ENCODE results near the gene EPN1.

EPN1 gene

DNA sequence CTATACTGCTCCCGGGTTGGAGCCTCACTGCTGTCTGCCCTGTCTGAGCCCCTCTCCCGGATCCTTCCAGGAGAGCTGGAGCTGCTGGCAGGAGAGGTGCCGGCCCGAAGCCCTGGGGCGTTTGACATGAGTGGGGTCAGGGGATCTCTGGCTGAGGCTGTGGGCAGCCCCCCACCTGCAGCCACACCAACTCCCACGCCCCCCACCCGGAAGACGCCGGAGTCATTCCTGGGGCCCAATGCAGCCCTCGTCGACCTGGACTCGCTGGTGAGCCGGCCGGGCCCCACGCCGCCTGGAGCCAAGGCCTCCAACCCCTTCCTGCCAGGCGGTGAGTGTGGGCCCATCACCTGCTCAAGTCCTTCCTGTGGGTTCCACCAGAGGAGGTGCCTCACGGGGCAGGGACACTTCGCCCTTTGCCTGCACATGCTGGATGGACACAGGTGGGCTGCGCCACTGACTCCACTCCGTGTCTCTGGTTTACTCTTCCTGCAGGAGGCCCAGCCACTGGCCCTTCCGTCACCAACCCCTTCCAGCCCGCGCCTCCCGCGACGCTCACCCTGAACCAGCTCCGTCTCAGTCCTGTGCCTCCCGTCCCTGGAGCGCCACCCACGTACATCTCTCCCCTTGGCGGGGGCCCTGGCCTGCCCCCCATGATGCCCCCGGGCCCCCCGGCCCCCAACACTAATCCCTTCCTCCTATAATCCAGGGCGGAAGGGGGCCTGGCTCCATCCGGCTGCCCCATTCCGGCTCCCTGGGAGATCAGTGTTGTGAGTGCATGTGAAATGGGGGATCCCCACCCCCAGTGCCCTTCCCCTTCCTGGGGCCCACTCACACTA, 19.8 kb downstream of the EPN1 start:
- no peak for DNase-seq (ENCODE audit: low read depth)
- no peak overlapping the region for H3K4me3 ChIP-seq (ENCODE audit: low read depth, low read length)
- TF ChIP-seq MAX (IDR thresholded peaks at IDR 0.05; ENCODE audit: low read depth, low read length) (no peak), MYC (IDR thresholded peaks at IDR 0.05; ENCODE audit: low read depth, low read length) (no peak), POLR2A (IDR thresholded peaks at IDR 0.05; ENCODE audit: extremely low read depth, insufficient read length) (no peak), CTCF (IDR thresholded peaks at IDR 0.05; ENCODE audit: low read depth, low read length) (no peak)

DNA sequence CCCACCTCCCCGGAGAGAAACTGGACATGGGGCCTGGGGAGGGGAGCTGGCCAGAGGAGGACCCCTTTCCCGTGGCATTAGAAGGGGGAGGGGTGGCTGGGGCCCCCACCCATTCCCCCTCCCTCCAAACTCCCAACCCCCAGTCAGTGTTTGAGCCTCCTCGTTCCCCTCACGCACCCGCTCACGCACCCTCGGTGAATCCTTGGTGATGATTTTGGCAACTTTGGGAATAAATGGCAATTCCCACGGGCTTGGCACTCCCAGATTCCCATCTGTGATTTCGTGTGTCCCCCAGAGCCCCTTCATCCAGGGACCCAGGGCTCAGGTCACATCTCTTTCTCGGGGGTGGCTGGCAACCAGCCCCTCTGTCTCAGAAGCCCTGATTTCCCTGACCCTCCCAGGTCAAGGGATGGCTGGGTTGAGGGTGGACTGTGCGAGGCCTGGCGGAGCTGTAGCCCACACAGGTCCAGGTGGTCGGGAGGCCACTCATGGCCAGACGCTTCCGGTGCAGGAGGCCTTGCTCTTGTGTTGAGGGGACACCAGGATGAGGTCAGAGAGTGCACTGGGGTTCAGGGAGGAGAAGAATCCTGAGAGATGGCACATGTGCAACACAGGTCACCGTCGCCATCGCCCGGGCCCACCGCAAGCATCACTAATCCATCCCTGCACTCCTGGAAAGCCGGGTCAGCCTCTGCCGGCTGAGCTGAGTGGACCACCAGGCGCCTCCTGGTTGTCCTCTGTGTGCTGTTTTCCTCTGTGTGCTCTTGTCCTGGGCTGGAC, 20.7 kb downstream of the EPN1 start:
- H3K4me3 ChIP-seq (ENCODE audit: low read depth, low read length), result no peak overlapping the region
- DNase-seq (ENCODE audit: low read depth), result no peak
- TF ChIP-seq POLR2A (IDR thresholded peaks at IDR 0.05; ENCODE audit: extremely low read depth, insufficient read length) (no peak), CTCF (IDR thresholded peaks at IDR 0.05; ENCODE audit: low read depth, low read length) (no peak), MAX (IDR thresholded peaks at IDR 0.05; ENCODE audit: low read depth, low read length) (no peak), MYC (IDR thresholded peaks at IDR 0.05; ENCODE audit: low read depth, low read length) (no peak)

GRCh38 chr19:55696301-55697068, 21.5 kb downstream of the EPN1 start:
- H3K4me3 ChIP-seq (ENCODE audit: low read depth, low read length), result no peak overlapping the region
- no peak for DNase-seq (ENCODE audit: low read depth)
- TF ChIP-seq POLR2A (IDR thresholded peaks at IDR 0.05; ENCODE audit: extremely low read depth, insufficient read length) (no peak), CTCF (IDR thresholded peaks at IDR 0.05; ENCODE audit: low read depth, low read length) (no peak), MAX (IDR thresholded peaks at IDR 0.05; ENCODE audit: low read depth, low read length) (no peak), MYC (IDR thresholded peaks at IDR 0.05; ENCODE audit: low read depth, low read length) (no peak)

- no peak for DNase-seq (ENCODE audit: low read depth)
- H3K4me3 ChIP-seq (ENCODE audit: low read depth, low read length), result no peak overlapping the region
- TF ChIP-seq POLR2A (IDR thresholded peaks at IDR 0.05; ENCODE audit: extremely low read depth, insufficient read length) (no peak), CTCF (IDR thresholded peaks at IDR 0.05; ENCODE audit: low read depth, low read length) (no peak), MAX (IDR thresholded peaks at IDR 0.05; ENCODE audit: low read depth, low read length) (no peak), MYC (IDR thresholded peaks at IDR 0.05; ENCODE audit: low read depth, low read length) (no peak)
Observed at GRCh38 chr19:55697069-55697440, 22.0 kb downstream of the EPN1 start.

DNA sequence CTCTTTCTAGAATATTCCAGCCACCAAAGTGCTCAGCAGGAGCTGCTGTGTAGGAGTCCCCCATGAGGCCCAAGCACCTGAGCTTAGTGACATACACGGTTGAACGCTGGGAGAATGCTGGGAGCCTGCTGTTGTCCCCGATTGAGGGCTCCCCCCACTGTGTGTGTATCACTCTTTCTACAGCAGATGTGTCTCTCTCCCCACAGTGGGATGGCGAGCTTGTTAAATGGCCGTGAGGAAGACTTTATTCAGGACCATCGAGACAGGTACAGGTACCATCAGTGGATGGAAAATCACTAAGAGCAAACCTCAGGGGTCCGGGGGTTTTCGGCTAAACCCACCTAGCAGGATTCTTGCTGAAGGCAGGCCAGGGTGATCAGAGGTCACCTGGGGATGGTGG, 22.7 kb downstream of the EPN1 start:
- no peak for DNase-seq (ENCODE audit: low read depth)
- H3K4me3 ChIP-seq (ENCODE audit: low read depth, low read length), result no peak overlapping the region
- TF ChIP-seq MAX (IDR thresholded peaks at IDR 0.05; ENCODE audit: low read depth, low read length), result no peak
- TF ChIP-seq MYC (IDR thresholded peaks at IDR 0.05; ENCODE audit: low read depth, low read length), result no peak
- TF ChIP-seq POLR2A (IDR thresholded peaks at IDR 0.05; ENCODE audit: extremely low read depth, insufficient read length), result no peak
- TF ChIP-seq CTCF (IDR thresholded peaks at IDR 0.05; ENCODE audit: low read depth, low read length), result no peak

Measured in NB4 (cell line).